Hair follicular keratinocyte (primary cell): ENCODE results near the gene SMTNL1. TPM values are rescaled to one million over a fixed set of nuclear protein-coding genes. Genes with fewer than 3 reads are reported as not detected.

Experiments
- total RNA-seq: library from RNA; depleted of rRNA; stranded (reverse); fragments of >200 nt; gene quantifications from 2 replicates; pipeline ENCODE4 v1.2.3, GENCODE V29; 2015

SMTNL1 gene, protein sequence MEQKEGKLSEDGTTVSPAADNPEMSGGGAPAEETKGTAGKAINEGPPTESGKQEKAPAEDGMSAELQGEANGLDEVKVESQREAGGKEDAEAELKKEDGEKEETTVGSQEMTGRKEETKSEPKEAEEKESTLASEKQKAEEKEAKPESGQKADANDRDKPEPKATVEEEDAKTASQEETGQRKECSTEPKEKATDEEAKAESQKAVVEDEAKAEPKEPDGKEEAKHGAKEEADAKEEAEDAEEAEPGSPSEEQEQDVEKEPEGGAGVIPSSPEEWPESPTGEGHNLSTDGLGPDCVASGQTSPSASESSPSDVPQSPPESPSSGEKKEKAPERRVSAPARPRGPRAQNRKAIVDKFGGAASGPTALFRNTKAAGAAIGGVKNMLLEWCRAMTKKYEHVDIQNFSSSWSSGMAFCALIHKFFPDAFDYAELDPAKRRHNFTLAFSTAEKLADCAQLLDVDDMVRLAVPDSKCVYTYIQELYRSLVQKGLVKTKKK
- total RNA-seq, result not detected in 2 replicates

DNA sequence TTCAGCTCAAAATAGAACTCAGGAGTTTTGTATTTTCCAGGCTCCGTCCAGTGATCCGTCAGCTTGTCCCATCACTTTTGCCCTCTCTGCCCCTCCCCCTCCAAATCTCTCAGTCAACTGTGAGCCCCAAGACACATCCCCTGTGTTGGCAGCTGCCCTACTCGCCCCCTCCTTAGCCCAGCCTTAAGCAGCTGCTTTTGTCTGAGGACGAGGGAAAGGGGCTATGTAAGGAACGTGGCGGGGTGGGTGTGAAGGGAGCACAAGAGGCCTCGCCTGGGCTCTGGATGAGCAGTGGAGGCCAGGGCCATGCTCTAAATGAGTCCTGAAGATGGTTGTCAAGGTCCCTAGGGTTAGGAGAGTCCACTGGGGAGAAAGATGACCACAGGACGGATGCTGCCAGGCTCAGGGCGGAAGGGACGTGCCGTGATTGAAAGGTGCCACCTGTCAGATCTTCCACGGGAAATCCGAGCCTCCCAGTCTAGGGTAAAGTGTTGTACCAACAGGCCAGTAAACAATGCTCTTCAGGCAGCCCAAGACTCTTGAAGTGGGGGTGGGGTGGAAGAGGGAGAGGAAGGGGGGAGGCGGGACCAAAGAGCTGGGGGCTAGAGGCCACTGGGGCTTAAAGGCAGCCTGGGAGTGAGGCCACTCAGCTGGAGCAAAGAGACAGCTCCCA lies at the start of gene SMTNL1:
TSS of gene SMTNL1 (plus strand) at position 649 of the 673 bp plus-strand sequence. CDS start 5,048 bp downstream, outside the sequence.

GRCh38 chr11:57515332-57516060 lies 21.9 kb upstream of the SMTNL1 start, which contains the start of gene SLC43A1:
SLC43A1 (minus strand) TSS chr11:57515702; CDS start chr11:57514111, 1,591 bp downstream.

DNA sequence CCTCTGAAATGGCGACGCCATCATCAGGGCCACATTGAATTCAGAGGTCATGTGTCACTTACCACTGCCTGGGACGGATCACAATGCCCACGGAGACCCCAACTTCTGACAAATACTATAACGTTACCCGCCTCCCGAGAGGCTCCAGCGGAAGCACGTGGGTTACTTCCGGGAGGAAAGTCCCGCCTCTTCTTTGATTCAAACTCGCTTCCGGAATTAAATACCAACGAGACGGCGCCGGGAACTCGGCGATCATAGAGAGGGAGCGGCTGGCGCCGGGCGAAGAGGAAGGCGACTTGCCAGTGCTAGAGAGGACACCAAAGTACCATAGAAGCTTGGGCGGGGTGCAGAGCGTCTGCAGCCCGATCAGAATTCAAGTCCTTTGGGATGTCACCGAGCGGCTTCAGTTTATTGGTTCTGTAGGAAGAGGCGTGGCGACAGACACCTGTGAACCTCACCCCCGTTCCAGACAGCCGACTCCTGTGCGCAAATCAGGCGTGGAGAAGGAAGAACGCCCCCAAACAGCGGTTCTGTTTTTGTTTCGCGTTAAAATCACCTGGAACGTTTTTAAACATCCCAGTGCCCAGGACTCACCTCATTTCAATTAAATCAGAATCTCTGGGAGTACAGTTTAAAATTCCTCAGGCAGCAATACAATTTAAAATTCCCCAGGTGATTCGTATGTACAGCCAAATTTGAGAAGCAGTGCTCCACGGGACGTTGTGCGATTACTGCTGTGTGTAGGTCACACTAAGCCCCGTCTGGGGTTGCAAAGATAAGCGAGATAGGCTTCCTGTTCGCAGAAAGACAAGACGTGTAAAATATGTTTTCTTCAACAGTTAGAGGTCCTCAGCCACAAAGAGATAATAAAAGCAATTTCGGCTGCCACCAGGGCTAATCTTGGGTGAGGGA lies 6.5 kb upstream of the SMTNL1 start, which contains the start of gene TIMM10:
TSS of gene TIMM10 (minus strand) at position 159 of the 912 bp plus-strand sequence. CDS start 565 bp downstream, outside the sequence.

GRCh38 chr11:57567515-57568329 lies 30.3 kb downstream of the SMTNL1 start, which contains the start of gene UBE2L6:
UBE2L6 (minus strand) TSS chr11:57567672; CDS start chr11:57567611, 61 bp downstream.

DNA sequence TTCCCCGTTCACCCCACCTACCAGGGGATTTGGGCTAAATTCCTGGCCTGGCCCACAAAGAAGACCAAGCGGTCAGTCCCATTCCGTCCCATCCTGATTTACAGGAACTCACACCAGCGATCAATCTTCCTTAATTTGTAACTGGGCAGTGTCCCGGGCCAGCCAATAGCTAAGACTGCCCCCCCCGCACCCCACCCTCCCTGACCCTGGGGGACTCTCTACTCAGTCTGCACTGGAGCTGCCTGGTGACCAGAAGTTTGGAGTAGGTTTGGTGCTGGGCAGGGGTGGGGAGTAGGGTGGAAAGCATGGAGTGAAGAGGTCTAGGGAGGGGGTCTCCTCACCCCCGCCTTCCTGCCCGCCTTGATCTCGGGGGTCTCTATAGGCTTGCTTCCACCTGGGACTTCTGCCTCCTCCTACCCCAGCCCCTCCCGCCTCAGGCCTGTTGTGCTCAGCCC lies 60.1 kb downstream of the SMTNL1 start, which contains the start of gene SERPING1:
TSS of gene SERPING1 (plus strand) at position 225 of the 455 bp plus-strand sequence. CDS start 586 bp downstream, outside the sequence.

Other genes starting within 250 kb of the SMTNL1 start
- gene TNKS1BP1, start 212.6 kb upstream of the SMTNL1 start, total RNA-seq, result 109 and 170 TPM in 2 replicates
- 111 and 192 TPM in 2 replicates for gene SSRP1, start 201.7 kb upstream of the SMTNL1 start, total RNA-seq
- gene P2RX3, start 199.2 kb upstream of the SMTNL1 start, total RNA-seq, result not detected in 2 replicates
- gene PRG3, start 156.4 kb upstream of the SMTNL1 start, total RNA-seq, result not detected in 2 replicates
- gene PRG2, start 146.9 kb upstream of the SMTNL1 start, total RNA-seq, result 0.08 TPM in 1 of 2 replicates, not detected in the other
- gene SLC43A3, start 110.5 kb upstream of the SMTNL1 start, total RNA-seq, result 16.5 and 93.8 TPM in 2 replicates
- gene RTN4RL2, start 77.1 kb upstream of the SMTNL1 start, total RNA-seq, result 0.04 and 0.31 TPM in 2 replicates
- 5.7 and 10.0 TPM in 2 replicates for gene SLC43A1, start 21.9 kb upstream of the SMTNL1 start, total RNA-seq
- 78.7 and 125 TPM in 2 replicates for gene TIMM10, start 6.8 kb upstream of the SMTNL1 start, total RNA-seq
- 31.6 and 47.7 TPM in 2 replicates for gene UBE2L6, start 30.1 kb downstream of the SMTNL1 start, total RNA-seq
- 17.4 and 25.5 TPM in 2 replicates for gene SERPING1, start 60.1 kb downstream of the SMTNL1 start, total RNA-seq
- 0.08 TPM in 1 of 2 replicates, not detected in the other for gene YPEL4, start 112.3 kb downstream of the SMTNL1 start, total RNA-seq
- 13.7 and 22.4 TPM in 2 replicates for gene CLP1, start 120.2 kb downstream of the SMTNL1 start, total RNA-seq
- gene ZDHHC5, start 130.5 kb downstream of the SMTNL1 start, total RNA-seq, result 39.4 and 48.3 TPM in 2 replicates
- 17.2 and 19.6 TPM in 2 replicates for gene MED19, start 174.6 kb downstream of the SMTNL1 start, total RNA-seq
- 51.1 and 68.6 TPM in 2 replicates for gene TMX2, start 175.0 kb downstream of the SMTNL1 start, total RNA-seq
- gene SELENOH, start 203.9 kb downstream of the SMTNL1 start, total RNA-seq, result 161 and 188 TPM in 2 replicates
- gene BTBD18, start 214.2 kb downstream of the SMTNL1 start, total RNA-seq, result not detected in 2 replicates
- gene CTNND1, start 224.2 kb downstream of the SMTNL1 start, total RNA-seq, result 76.0 and 84.1 TPM in 2 replicates